HEK293 (cell line): ENCODE results near the gene LZTFL1.

Experiments
- GFI1B ChIP-seq: fragments of 450-650 bp; formaldehyde crosslinking; IDR thresholded peaks from 2 replicates; pipeline ENCODE4 v1.5.1; 2016; ENCODE audit warnings: missing biosample characterization, missing genetic modification characterization
- HOXA7 ChIP-seq: sonication (generic); formaldehyde crosslinking; IDR thresholded peaks from 2 replicates; pipeline ENCODE4 v1.8.1; 2022; ENCODE audit warnings: missing genetic modification reagents, borderline replicate concordance
- KLF16 ChIP-seq: fragments of 450-650 bp; formaldehyde crosslinking; IDR thresholded peaks from 2 replicates; pipeline ENCODE4 v1.5.1; 2017; ENCODE audit warnings: missing biosample characterization, missing genetic modification characterization
- ZNF274 ChIP-seq, 2 experiments: fragments of 200-500 bp in 1 of 2; fragments of 450-650 bp in 1 of 2; sonication (Bioruptor generic) in 1 of 2; formaldehyde crosslinking in 1 of 2; IDR thresholded peaks; 2 replicates each; pipeline versions ENCODE4 v1.5.1 to v1.6.1; 2014 to 2016; ENCODE audit warnings: borderline replicate concordance in 1 of 2, inconsistent platforms in 1 of 2, low read length in 1 of 2, missing biosample characterization in 1 of 2, missing genetic modification characterization in 1 of 2
- ZNF302 ChIP-seq: fragments of 450-650 bp; formaldehyde crosslinking; IDR thresholded peaks from 2 replicates; pipeline ENCODE4 v1.5.1; 2016; ENCODE audit warnings: missing biosample characterization, missing genetic modification characterization, low read depth
- ZNF510 ChIP-seq: fragments of 450-650 bp; formaldehyde crosslinking; IDR thresholded peaks from 2 replicates; pipeline ENCODE4 v1.5.1; 2018; ENCODE audit warnings: mild to moderate bottlenecking, missing genetic modification characterization, missing biosample characterization; ENCODE audit not compliant: insufficient replicate concordance
- ZNF610 ChIP-seq: fragments of 450-650 bp; formaldehyde crosslinking; IDR thresholded peaks from 2 replicates; pipeline ENCODE4 v1.5.1; 2016; ENCODE audit warnings: missing biosample characterization, missing genetic modification characterization, borderline replicate concordance
- ZNF621 ChIP-seq: fragments of 450-650 bp; formaldehyde crosslinking; IDR thresholded peaks from 2 replicates; pipeline ENCODE4 v1.5.1; 2017; ENCODE audit warnings: missing biosample characterization, missing genetic modification characterization
- TF ChIP-seq, protein P1 (sequence below): fragments of 450-650 bp; formaldehyde crosslinking; IDR thresholded peaks from 2 replicates; pipeline ENCODE4 v1.5.0; 2017; ENCODE audit warnings: missing biosample characterization, missing genetic modification characterization, borderline replicate concordance
- TF ChIP-seq, protein P2 (sequence below): fragments of 450-650 bp; formaldehyde crosslinking; IDR thresholded peaks from 2 replicates; pipeline ENCODE4 v1.5.1; 2016; ENCODE audit warnings: missing biosample characterization, missing genetic modification characterization

DNA sequence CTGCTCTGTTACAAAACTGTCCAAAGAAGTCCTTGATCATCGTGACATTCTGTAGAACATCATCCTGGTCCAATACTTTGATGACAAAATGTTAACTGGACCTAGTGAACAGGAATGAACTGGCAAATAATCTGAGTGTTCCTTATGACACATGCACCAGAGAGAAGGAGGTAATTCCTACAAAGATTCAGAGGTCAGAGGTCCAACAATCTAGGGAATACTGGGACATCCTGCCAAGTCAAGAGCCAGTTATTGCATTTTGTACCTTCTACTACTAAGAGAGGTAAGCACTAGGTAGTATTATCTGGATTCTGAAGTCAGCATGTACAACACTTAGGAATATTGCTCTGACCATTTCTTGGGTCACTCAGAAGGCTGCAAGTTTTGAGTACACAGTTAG is 20.8 kb downstream of the LZTFL1 start:
- TF ChIP-seq ZNF302 (tag by site-specific recombination) (no peak), ZNF274 (IDR thresholded peaks at IDR 0.05; ENCODE audit: low read length) (no peak), ZNF274 (tag by site-specific recombination; IDR thresholded peaks at IDR 0.05; ENCODE audit: borderline replicate concordance) (no peak), ZNF610 (tag by site-specific recombination) (no peak), KLF16 (tag by site-specific recombination) (no peak), ZNF621 (tag by site-specific recombination) (no peak), ZNF510 (tag by site-specific recombination) (no peak), HOXA7 (CRISPR knock-in tag) (no peak), GFI1B (tag by site-specific recombination) (no peak)
- TF ChIP-seq, protein P1, sequence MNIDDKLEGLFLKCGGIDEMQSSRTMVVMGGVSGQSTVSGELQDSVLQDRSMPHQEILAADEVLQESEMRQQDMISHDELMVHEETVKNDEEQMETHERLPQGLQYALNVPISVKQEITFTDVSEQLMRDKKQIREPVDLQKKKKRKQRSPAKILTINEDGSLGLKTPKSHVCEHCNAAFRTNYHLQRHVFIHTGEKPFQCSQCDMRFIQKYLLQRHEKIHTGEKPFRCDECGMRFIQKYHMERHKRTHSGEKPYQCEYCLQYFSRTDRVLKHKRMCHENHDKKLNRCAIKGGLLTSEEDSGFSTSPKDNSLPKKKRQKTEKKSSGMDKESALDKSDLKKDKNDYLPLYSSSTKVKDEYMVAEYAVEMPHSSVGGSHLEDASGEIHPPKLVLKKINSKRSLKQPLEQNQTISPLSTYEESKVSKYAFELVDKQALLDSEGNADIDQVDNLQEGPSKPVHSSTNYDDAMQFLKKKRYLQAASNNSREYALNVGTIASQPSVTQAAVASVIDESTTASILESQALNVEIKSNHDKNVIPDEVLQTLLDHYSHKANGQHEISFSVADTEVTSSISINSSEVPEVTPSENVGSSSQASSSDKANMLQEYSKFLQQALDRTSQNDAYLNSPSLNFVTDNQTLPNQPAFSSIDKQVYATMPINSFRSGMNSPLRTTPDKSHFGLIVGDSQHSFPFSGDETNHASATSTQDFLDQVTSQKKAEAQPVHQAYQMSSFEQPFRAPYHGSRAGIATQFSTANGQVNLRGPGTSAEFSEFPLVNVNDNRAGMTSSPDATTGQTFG (tag by site-specific recombination): no peak
- TF ChIP-seq, protein P2, sequence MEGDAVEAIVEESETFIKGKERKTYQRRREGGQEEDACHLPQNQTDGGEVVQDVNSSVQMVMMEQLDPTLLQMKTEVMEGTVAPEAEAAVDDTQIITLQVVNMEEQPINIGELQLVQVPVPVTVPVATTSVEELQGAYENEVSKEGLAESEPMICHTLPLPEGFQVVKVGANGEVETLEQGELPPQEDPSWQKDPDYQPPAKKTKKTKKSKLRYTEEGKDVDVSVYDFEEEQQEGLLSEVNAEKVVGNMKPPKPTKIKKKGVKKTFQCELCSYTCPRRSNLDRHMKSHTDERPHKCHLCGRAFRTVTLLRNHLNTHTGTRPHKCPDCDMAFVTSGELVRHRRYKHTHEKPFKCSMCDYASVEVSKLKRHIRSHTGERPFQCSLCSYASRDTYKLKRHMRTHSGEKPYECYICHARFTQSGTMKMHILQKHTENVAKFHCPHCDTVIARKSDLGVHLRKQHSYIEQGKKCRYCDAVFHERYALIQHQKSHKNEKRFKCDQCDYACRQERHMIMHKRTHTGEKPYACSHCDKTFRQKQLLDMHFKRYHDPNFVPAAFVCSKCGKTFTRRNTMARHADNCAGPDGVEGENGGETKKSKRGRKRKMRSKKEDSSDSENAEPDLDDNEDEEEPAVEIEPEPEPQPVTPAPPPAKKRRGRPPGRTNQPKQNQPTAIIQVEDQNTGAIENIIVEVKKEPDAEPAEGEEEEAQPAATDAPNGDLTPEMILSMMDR (tag by site-specific recombination): no peak
